C4-2B (cell line): ENCODE data around the gene ASB6.

Source experiments
- CTCF ChIP-seq: fragments of 450-650 bp; conservative IDR thresholded peaks from 2 replicates; pipeline ENCODE4 v1.5.1; 2017; ENCODE audit warnings: mild to moderate bottlenecking
- ZFX ChIP-seq: fragments of 450-650 bp; IDR thresholded peaks from 2 replicates; pipeline ENCODE4 v1.6.1; 2017

DNA sequence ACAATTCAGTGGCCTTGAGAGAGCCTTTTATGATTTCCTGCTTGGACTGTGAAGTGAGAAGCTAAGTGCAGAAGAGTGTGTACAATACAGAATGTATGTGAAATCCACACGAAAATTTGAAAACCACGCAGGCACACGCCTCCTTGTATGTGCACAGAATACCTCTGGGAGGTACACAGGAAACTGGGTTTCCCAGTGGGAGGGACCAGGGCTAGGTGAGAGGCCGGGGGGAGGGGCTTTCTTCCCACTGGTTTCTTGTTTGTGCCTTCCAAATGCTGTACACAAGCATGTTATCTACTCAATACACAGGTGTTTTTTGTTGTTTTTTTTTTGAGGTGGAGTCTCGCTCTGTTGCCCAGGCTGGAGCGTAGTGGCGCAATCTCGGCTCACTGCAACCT, 37.2 kb downstream of the ASB6 start:
- TF ChIP-seq CTCF (no peak), ZFX (no peak)
